GM06990 (cell line): Measurements from ENCODE around the gene IRF4.
A peak's percentile ranks its signal among the peaks of the same experiment; 100 is the strongest.

ENCODE experiments used
- DNase-seq: peaks from one replicate; pipeline ENCODE4 v3.0.0-alpha.2; 2011; ENCODE audit not compliant: insufficient read length; ENCODE audit errors: extremely low read depth
- H3K27me3 ChIP-seq: replicated peaks from 2 replicates; pipeline ENCODE4 v1.6.0; 2011; ENCODE audit warnings: low read length; ENCODE audit not compliant: control insufficient read depth, insufficient read depth
- H3K36me3 ChIP-seq: 2 replicates; pipeline ENCODE4 v1.5.1; 2011; ENCODE audit warnings: low read length; ENCODE audit not compliant: control insufficient read depth, insufficient read depth
- H3K4me3 ChIP-seq: replicated peaks from 2 replicates; pipeline ENCODE4 v1.5.1; 2011; ENCODE audit warnings: low read depth, mild to moderate bottlenecking, control low read depth, low read length
- CTCF ChIP-seq: IDR thresholded peaks from 2 replicates; pipeline ENCODE4 v1.5.1; 2011; ENCODE audit warnings: low read length, control low read depth, mild to moderate bottlenecking, inconsistent platforms; ENCODE audit not compliant: insufficient read depth, poor library complexity, severe bottlenecking

The IRF4 gene

GRCh38 chr6:362924-363249 lies 28.7 kb upstream of the IRF4 start:
- H3K36me3 ChIP-seq = no peaks in the 10 kb centered on the region
- no peaks in the 10 kb centered on the region for H3K27me3 ChIP-seq
- no peak for TF ChIP-seq CTCF
- H3K4me3 ChIP-seq = no peak overlapping the region
- no peak for DNase-seq

- no peaks in the 10 kb centered on the region for H3K36me3 ChIP-seq
- H3K4me3 ChIP-seq = no peak overlapping the region
- no peaks in the 10 kb centered on the region for H3K27me3 ChIP-seq
- TF ChIP-seq CTCF = no peak
- no peak for DNase-seq
Observed at GRCh38 chr6:363291-363690, 28.3 kb upstream of the IRF4 start.

- no peak for DNase-seq
- Histone ChIP-seq H3K27me3 (no peaks in the 10 kb centered on the region), H3K36me3 (no peaks in the 10 kb centered on the region), H3K4me3 (no peak overlapping the region)
- TF ChIP-seq CTCF = no peak
Observed at GRCh38 chr6:363909-364308, 27.6 kb upstream of the IRF4 start.

GRCh38 chr6:364609-365540 lies 26.7 kb upstream of the IRF4 start:
- Histone ChIP-seq H3K27me3 (no peaks in the 10 kb centered on the region), H3K36me3 (no peaks in the 10 kb centered on the region), H3K4me3 (no peak overlapping the region)
- DNase-seq = peak; percentile 80
- TF ChIP-seq CTCF = no peak

GRCh38 chr6:365835-366234 lies 25.7 kb upstream of the IRF4 start:
- no peaks in the 10 kb centered on the region for H3K27me3 ChIP-seq
- H3K4me3 ChIP-seq = no peak overlapping the region

More at GRCh38 chr6:365835-366234, 25.7 kb upstream of the IRF4 start:
- no peak for TF ChIP-seq CTCF
- no peaks in the 10 kb centered on the region for H3K36me3 ChIP-seq
- DNase-seq = no peak
